AG09319 (cell line): ENCODE data around the gene PGM2L1.

Experiments used
- DNase-seq: peaks from one replicate; pipeline ENCODE4 v3.0.0-alpha.2; 2010; ENCODE audit warnings: low read depth; ENCODE audit errors: extremely low read depth
- CTCF ChIP-seq: IDR thresholded peaks from 2 replicates; pipeline ENCODE4 v1.5.1; 2011; ENCODE audit warnings: low read depth, mild to moderate bottlenecking, inconsistent platforms, low read length, moderate library complexity

PGM2L1 gene

GRCh38 chr11:74398244-74399159, at the start of gene PGM2L1:
Gene PGM2L1, minus strand, starts transcription at chr11:74398433. Its CDS starts 272 bp downstream, at chr11:74398161.
- DNase-seq: peak; percentile 77

GRCh38 chr11:74447720-74448119, 49.5 kb upstream of the PGM2L1 start:
- TF ChIP-seq CTCF: no peak
- DNase-seq: no peak

More at GRCh38 chr11:74398244-74399159, at the start of gene PGM2L1:
- TF ChIP-seq CTCF: no peak

DNA sequence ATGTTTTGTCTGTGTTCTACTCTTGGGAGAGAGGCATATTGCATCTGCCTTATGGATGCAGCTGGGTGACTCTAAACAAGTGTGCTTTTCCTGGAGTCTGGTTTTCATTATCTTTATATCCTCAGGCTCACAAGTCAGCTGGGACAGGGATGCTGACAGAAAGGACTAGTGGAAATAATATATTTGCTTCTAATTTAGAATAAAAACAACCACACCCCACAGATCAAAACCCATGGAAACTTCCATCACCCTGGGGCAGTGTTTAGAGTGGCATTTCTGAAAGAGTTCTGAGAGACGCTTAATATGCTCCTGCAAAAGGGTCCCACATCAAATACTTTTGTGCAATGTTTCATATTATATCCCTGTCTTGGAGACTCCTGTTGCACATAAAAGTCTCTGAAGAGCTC, 48.3 kb upstream of the PGM2L1 start:
- DNase-seq: no peak
- TF ChIP-seq CTCF: no peak

GRCh38 chr11:74444173-74444826, 46.1 kb upstream of the PGM2L1 start:
- no peak for TF ChIP-seq CTCF
- no peak for DNase-seq

DNA sequence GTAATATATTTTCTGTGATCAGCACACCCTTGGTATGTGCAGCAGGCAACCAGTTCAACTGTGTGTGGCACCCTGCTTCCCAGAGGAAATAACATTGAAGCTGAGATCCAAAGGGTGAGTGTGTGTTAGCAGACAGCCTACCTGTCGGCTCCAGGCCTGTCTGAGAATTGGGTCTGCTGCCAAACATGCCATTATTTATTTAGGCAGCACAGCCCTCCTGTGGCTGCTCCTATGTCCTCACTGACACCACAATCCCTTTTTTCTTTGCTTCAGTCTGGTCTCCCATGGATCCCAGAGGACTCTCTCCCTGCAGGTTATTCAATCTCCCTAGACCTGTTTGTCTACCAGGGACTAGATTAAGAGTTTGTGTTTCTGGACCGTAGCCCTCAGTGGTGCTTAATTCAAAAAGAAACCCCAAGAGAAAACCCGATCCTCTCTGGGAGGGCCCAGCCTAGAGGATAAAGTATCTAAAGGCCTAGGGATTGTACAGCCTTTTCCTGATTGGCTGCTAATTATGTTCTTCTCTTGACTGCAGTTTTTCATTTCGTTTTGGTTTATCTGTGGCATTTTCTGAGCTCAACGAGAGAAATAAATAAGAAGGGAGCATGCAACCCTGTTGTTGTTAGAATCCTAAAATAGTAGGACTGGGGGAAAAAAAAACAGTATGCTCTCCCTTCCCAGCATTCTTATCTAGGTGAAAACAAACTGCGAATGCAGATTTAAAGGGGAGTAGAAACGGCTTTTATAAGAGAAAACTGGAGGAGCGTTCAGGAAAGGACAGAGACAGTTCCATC, 45.0 kb upstream of the PGM2L1 start:
- no peak for TF ChIP-seq CTCF
- no peak for DNase-seq

DNA sequence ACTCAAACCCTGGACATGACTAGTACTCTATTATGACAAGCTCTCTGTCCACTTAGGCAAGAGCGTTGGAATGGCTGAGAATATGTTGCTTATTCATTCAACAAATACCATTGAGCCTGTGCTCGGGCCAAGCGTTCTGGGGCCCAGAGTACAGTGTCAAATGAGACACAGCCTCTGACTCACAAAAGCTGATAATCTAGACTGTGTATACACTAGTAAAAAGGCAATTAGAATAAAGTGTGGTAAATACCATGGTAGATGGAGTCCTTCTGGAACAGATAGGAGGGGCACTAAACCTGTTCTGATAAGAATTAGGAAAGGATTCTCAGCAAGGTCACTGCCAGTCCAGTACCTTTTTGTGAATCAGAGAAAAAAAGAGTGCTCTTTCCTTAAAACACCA, 44.4 kb upstream of the PGM2L1 start:
- no peak for DNase-seq
- TF ChIP-seq CTCF: no peak

- no peak for TF ChIP-seq CTCF
- no peak for DNase-seq
Measured at GRCh38 chr11:74438681-74439080, 40.4 kb upstream of the PGM2L1 start.
